Measurements from ENCODE around the gene DOCK3.

GRCh38 chr3:50995085-50995824 is 320.5 kb downstream of the DOCK3 start:
- TF ChIP-seq CTCF (IDR thresholded peaks at IDR 0.05; ENCODE audit: poor library complexity, severe bottlenecking) = no peak
- no peak for TF ChIP-seq EZH2 (IDR thresholded peaks at IDR 0.05; ENCODE audit: borderline replicate concordance, insufficient read depth, low read length, poor library complexity, severe bottlenecking)
- no peak for TF ChIP-seq MXI1 (conservative IDR thresholded peaks at IDR 0.05; ENCODE audit: poor library complexity, severe bottlenecking)
- TF ChIP-seq RAD21 (conservative IDR thresholded peaks at IDR 0.05) = no peak
- no peak for TF ChIP-seq POLR2AphosphoS5 (IDR thresholded peaks at IDR 0.05)

Measured in neural cell (in vitro differentiated cells).